ENCODE data around the gene PDE4D.

- TF ChIP-seq ZFP3 (CRISPR knock-in tag; IDR thresholded peaks at IDR 0.05), result no peak
- no peak for TF ChIP-seq ARNTL (CRISPR knock-in tag; IDR thresholded peaks at IDR 0.05; ENCODE audit: borderline replicate concordance, low read depth)
- TF ChIP-seq GLIS3 (CRISPR knock-in tag; IDR thresholded peaks at IDR 0.05), result no peak
- no peak for TF ChIP-seq ZNF70 (CRISPR knock-in tag; IDR thresholded peaks at IDR 0.05)
- no peak for TF ChIP-seq PATZ1 (CRISPR knock-in tag; IDR thresholded peaks at IDR 0.05; ENCODE audit: borderline replicate concordance)
- TF ChIP-seq TOX (CRISPR knock-in tag; IDR thresholded peaks at IDR 0.05; ENCODE audit: borderline replicate concordance), result no peak
- no peak for TF ChIP-seq OSR1 (CRISPR knock-in tag; IDR thresholded peaks at IDR 0.05)
- no peak for TF ChIP-seq BACH2 (CRISPR knock-in tag; IDR thresholded peaks at IDR 0.05; ENCODE audit: borderline replicate concordance)
- no peak for TF ChIP-seq ZFP30 (CRISPR knock-in tag; IDR thresholded peaks at IDR 0.05)
- TF ChIP-seq TSHZ2 (CRISPR knock-in tag; IDR thresholded peaks at IDR 0.05), result no peak
- TF ChIP-seq ZNF8 (CRISPR knock-in tag; IDR thresholded peaks at IDR 0.05), result no peak
- TF ChIP-seq RARB (CRISPR knock-in tag; IDR thresholded peaks at IDR 0.05), result no peak
- no peak for TF ChIP-seq ZNF565 (CRISPR knock-in tag; conservative IDR thresholded peaks at IDR 0.05; ENCODE audit: low read depth)
- TF ChIP-seq ESRRG (CRISPR knock-in tag; IDR thresholded peaks at IDR 0.05), result no peak
Measured at GRCh38 chr5:59245198-59245597, 648.3 kb downstream of the PDE4D start.

All from SK-N-SH treated with all-trans-retinoic acid at 6 μM for 48 hours (cell line).